Fibroblast of villous mesenchyme (primary cell): ENCODE results near the gene MSMO1. TPM values are rescaled to one million over a fixed set of nuclear protein-coding genes. Genes with fewer than 3 reads are reported as not detected.

Source experiments
- DNase-seq: peaks from one replicate; pipeline ENCODE4 v3.0.0-alpha.2; 2010; ENCODE audit warnings: low read depth
- H3K4me3 ChIP-seq: 2 replicates; pipeline ENCODE4 v1.5.1; 2011; ENCODE audit warnings: low read depth, mild to moderate bottlenecking, low read length
- small RNA-seq: library from RNA; depleted of rRNA; stranded (forward); fragments of <200 nt; gene quantifications from one replicate; pipeline ENCODE3, GENCODE V24; 2012
- total RNA-seq: library from RNA; depleted of rRNA; stranded (reverse); fragments of >200 nt; gene quantifications from 2 replicates; pipeline ENCODE4 v1.2.3, GENCODE V29; 2012
- TF ChIP-seq, protein P1 (sequence below): IDR thresholded peaks from 2 replicates; pipeline ENCODE4 v1.5.1; 2012; ENCODE audit warnings: low read depth, mild to moderate bottlenecking, low read length; ENCODE audit not compliant: insufficient read depth

Gene MSMO1
- total RNA-seq, 1 donor = 731 TPM

DNA sequence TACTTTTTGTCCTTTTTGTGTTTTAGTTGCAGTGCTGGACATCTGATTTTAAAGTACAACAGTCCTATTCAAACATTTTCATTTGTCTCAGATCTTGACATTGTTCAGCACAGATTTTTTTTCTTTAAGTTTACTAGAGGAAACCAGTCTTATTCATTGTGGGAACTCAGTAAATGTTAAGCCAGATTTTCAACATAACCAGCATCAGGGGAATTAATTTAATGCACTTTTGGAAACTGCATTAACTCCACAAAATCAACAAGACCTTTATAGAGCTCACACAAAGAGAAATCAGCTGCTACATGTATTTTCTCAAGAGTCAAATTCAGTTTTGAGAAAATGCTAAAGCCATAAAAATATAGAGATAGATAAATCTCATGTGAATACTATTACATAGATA lies 61.3 kb downstream of the MSMO1 start:
- H3K4me3 ChIP-seq = no peak overlapping the region
- no peak for DNase-seq
- TF ChIP-seq, protein P1, sequence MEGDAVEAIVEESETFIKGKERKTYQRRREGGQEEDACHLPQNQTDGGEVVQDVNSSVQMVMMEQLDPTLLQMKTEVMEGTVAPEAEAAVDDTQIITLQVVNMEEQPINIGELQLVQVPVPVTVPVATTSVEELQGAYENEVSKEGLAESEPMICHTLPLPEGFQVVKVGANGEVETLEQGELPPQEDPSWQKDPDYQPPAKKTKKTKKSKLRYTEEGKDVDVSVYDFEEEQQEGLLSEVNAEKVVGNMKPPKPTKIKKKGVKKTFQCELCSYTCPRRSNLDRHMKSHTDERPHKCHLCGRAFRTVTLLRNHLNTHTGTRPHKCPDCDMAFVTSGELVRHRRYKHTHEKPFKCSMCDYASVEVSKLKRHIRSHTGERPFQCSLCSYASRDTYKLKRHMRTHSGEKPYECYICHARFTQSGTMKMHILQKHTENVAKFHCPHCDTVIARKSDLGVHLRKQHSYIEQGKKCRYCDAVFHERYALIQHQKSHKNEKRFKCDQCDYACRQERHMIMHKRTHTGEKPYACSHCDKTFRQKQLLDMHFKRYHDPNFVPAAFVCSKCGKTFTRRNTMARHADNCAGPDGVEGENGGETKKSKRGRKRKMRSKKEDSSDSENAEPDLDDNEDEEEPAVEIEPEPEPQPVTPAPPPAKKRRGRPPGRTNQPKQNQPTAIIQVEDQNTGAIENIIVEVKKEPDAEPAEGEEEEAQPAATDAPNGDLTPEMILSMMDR = no peak

Small RNA genes lying within 50 kb of the gene (small RNA-seq; reads per million reads assigned to genes)
- not detected for gene MIR578

Other genes starting within 250 kb of the MSMO1 start
- 6.8 and 11.7 TPM in 2 replicates for gene TMEM192, start 214.8 kb upstream of the MSMO1 start, total RNA-seq
- 11.0 and 16.4 TPM in 2 replicates for gene KLHL2, start 120.1 kb upstream of the MSMO1 start, total RNA-seq
- 3.5 and 15.1 TPM in 2 replicates for gene CPE, start 51.3 kb downstream of the MSMO1 start, total RNA-seq